CD4-positive, alpha-beta T cell (primary cell): ENCODE results near the gene STARD7. TPM values are rescaled to one million over a fixed set of nuclear protein-coding genes. Genes with fewer than 3 reads are reported as not detected.
A peak's percentile ranks its signal among the peaks of the same experiment; 100 is the strongest.

ENCODE experiments used
- ATAC-seq: fragments of 200-7000 bp; cut with Tn5 transposase; one replicate; pipeline ENCODE4 v1.10.0; 2022; ENCODE audit warnings: mild to moderate bottlenecking; ENCODE audit not compliant: poor library complexity
- CTCF ChIA-PET: fragments of 350-600 bp; sonication (Branson Sonifier 250); formaldehyde crosslinking; loops from one replicate; lab custom pipeline; 2021; ENCODE audit warnings: antibody characterized with exemption, inconsistent platforms; lab: Charles Lee
- POLR2A ChIA-PET: fragments of 350-600 bp; sonication (Branson Sonifier 250); formaldehyde crosslinking; loops from one replicate; lab custom pipeline; 2021; ENCODE audit warnings: antibody characterized with exemption, inconsistent platforms; lab: Charles Lee
- DNase-seq, 14 experiments: peaks; one replicate each; pipeline ENCODE4 v3.0.0-alpha.2; 2013 to 2020; ENCODE audit warnings: mixed read lengths in 2 of 14
- H3K27ac ChIP-seq, 2 donors: one replicate each; pipeline versions ENCODE4 v1.5.1 to v1.7.0; 2013; ENCODE audit warnings: low read length in 2 of 2, low read depth in 1 of 2, mild to moderate bottlenecking in 1 of 2
- H3K27me3 ChIP-seq, 2 experiments: 1 replicate in 1 of 2; 2 replicates in 1 of 2; pipeline versions ENCODE4 v1.6.1 to v1.7.0; 2013; ENCODE audit warnings: low read length in 2 of 2, control low read depth in 1 of 2, mild to moderate bottlenecking in 1 of 2, moderate library complexity in 1 of 2; ENCODE audit not compliant: insufficient read depth in 2 of 2, control insufficient read depth in 1 of 2
- H3K36me3 ChIP-seq: one replicate; pipeline ENCODE4 v1.6.1; 2013; ENCODE audit warnings: low read length, control low read depth; ENCODE audit not compliant: insufficient read depth
- H3K4me1 ChIP-seq: one replicate; pipeline ENCODE4 v1.6.1; 2013; ENCODE audit warnings: low read length, control low read depth; ENCODE audit not compliant: insufficient read depth
- H3K4me3 ChIP-seq: one replicate; pipeline ENCODE4 v1.5.1; 2013; ENCODE audit warnings: mild to moderate bottlenecking, low read length, moderate library complexity
- H3K9me3 ChIP-seq, 2 experiments: 1 replicate in 1 of 2; 2 replicates in 1 of 2; pipeline versions ENCODE4 v1.6.1 to v1.7.0; 2013; ENCODE audit warnings: low read length in 2 of 2, mild to moderate bottlenecking in 2 of 2, control low read depth in 1 of 2, moderate library complexity in 1 of 2; ENCODE audit not compliant: control insufficient read depth in 1 of 2, insufficient read depth in 1 of 2
- H3K27ac Mint-ChIP-seq: one replicate; pipeline ENCODE4 v1.8.0; 2020; ENCODE audit warnings: mixed read lengths
- H3K27me3 Mint-ChIP-seq: one replicate; pipeline ENCODE4 v1.8.0; 2021; ENCODE audit warnings: mixed read lengths
- H3K36me3 Mint-ChIP-seq: one replicate; pipeline ENCODE4 v1.8.0; 2021; ENCODE audit warnings: low read depth, mixed read lengths
- H3K4me1 Mint-ChIP-seq: one replicate; pipeline ENCODE4 v1.8.0; 2021; ENCODE audit warnings: low read depth, mixed read lengths
- H3K4me3 Mint-ChIP-seq: one replicate; pipeline ENCODE4 v1.8.0; 2020; ENCODE audit warnings: mild to moderate bottlenecking, mixed read lengths
- H3K9me3 Mint-ChIP-seq: one replicate; pipeline ENCODE4 v1.8.0; 2020; ENCODE audit warnings: mixed read lengths
- intact Hi-C, 2 experiments: fragments of 100-400 bp; cut with DNase I in 1 of 2; cut with micrococcal nuclease in 1 of 2; formaldehyde crosslinking; loops; one replicate each; pipeline versions ENCODE4 v1.15.1 to v1.9.0; 2023 to 2025; cut with DNase I, micrococcal nuclease
- total RNA-seq, 174 experiments: library from RNA in 2 of 174; stranded (reverse) in 2 of 174; gene quantifications; one replicate each; pipeline ENCODE4 v1.2.3 and lab custom pipeline; 2021 to 2026
- TF ChIP-seq, protein P1 (sequence below): fragments of 200-600 bp; IDR thresholded peaks from one replicate; pipeline ENCODE4 v1.8.0; 2022; ENCODE audit warnings: antibody characterized with exemption, mild to moderate bottlenecking

The STARD7 gene
- total RNA-seq, 2 experiments from 2014 or later, result 57.4 to 58.6 TPM

DNA sequence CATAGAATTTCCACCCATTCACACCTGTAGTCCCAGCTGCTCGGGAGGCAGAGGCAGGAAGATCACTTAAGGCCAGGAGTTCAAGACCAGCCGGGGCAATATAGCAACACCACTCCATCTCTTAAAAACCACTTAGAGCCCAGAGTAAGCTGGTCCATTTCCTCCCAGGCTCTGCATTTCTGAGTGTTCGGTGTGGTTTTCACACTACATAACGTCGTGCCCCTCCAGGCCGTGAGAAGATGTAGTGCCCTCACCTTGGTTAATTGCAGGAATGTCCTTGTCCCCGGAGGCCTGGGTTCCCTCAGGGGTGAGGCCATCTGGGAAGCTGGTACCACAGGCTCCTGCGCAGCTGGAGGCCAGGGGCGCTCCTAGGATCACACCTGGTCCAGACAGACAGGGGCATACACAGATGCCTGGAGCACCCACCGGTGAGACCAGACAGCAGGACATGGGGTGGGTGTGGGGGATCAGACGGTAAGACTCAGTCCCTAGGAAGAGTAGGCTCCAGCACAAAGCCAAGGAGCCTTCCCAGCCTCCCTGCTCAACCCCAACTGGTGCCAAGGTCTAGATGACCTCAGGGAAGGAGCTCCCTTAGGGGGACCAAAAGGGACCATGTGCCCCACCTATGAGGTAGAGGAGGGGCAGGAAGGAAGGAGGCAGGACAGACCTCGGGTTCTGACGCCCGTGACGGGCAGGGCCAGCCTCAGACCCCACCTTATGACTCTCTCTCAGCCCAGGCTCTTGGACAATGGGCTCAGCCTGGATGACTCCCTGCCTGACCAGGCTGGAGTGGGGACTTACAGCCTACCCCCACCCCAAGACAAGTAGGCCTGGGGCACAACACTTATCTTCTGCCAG, 71.1 kb downstream of the STARD7 start:
- POLR2A ChIA-PET, result interaction anchor here (1.3 to 13.8 kb wide), 3 partner anchors 14 to 37 kb away, joined by 3 to 199 read pairs (median 4); partner anchors contain the start of gene ADRA2B
- H3K4me3 ChIP-seq, result no peak overlapping the region
- peaks cover 23% of the 10 kb centered on the region for H3K4me1 Mint-ChIP-seq
- ATAC-seq, result no peak
- H3K9me3 Mint-ChIP-seq, result no peaks in the 10 kb centered on the region
- H3K36me3 Mint-ChIP-seq, result peaks cover 23% of the 10 kb centered on the region
- TF ChIP-seq, protein P1, sequence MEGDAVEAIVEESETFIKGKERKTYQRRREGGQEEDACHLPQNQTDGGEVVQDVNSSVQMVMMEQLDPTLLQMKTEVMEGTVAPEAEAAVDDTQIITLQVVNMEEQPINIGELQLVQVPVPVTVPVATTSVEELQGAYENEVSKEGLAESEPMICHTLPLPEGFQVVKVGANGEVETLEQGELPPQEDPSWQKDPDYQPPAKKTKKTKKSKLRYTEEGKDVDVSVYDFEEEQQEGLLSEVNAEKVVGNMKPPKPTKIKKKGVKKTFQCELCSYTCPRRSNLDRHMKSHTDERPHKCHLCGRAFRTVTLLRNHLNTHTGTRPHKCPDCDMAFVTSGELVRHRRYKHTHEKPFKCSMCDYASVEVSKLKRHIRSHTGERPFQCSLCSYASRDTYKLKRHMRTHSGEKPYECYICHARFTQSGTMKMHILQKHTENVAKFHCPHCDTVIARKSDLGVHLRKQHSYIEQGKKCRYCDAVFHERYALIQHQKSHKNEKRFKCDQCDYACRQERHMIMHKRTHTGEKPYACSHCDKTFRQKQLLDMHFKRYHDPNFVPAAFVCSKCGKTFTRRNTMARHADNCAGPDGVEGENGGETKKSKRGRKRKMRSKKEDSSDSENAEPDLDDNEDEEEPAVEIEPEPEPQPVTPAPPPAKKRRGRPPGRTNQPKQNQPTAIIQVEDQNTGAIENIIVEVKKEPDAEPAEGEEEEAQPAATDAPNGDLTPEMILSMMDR, result no peak
- no peak overlapping the region for H3K27ac ChIP-seq
- no peak overlapping the region for H3K4me3 Mint-ChIP-seq
- H3K4me1 ChIP-seq, result peaks cover 18% of the 10 kb centered on the region
- CTCF ChIA-PET, result interaction anchor here (1.6 to 15.2 kb wide), 4 partner anchors 10 to 115 kb away, joined by 5 to 229 read pairs (median 12); partner anchors contain the start of gene ADRA2B
- no peaks in the 10 kb centered on the region for H3K27me3 Mint-ChIP-seq
- H3K36me3 ChIP-seq, result peaks cover 14% of the 10 kb centered on the region
- no peaks in the 10 kb centered on the region for H3K27me3 ChIP-seq
- no peak overlapping the region for H3K27ac Mint-ChIP-seq
- peak in 2 of 14 experiments; percentile 9 to 36 for DNase-seq
- no peaks in the 10 kb centered on the region for H3K9me3 ChIP-seq
- intact Hi-C loops, result loop anchor here (1.0 kb wide), 1 partner anchor 37 kb away; no protein-coding TSS in a partner anchor

DNA sequence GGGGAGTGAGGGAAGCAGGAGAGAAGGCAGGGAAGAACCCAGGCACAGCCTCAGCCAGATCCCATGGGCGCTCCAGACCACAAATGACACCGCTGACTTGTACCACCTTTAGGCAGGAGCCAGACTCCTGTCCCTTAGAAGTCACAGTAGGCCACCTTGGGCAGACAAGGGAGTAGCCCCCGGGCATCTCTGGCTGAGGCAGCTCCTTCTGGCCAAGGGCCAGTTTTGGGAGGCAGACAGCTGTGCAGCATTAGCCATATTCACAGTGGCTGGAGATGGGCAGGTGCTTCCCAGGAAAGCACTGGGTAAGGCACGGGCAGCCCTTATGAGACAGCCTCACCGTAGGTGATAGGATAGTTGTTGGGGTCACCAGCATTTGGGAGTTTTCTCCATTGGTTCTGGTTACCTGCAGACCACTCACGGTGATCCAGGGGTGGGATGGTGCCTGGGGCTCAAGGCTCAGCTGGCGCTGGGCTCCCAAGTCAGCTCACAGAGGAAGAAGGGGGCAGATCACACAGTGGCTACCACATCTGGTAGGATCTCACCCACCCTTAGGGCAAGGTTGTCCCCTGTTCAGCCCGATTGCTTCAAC, 72.4 kb downstream of the STARD7 start:
- intact Hi-C loops, result no loop called here
- ChIA-PET POLR2A (interaction anchor here (13.8 kb wide), 1 partner anchor 38 kb away, joined by 199 read pairs; no protein-coding TSS in a partner anchor), CTCF (interaction anchor here (15.2 kb wide), 1 partner anchor 39 kb away, joined by 229 read pairs; no protein-coding TSS in a partner anchor)
- no peaks in the 10 kb centered on the region for H3K27me3 Mint-ChIP-seq
- H3K4me1 Mint-ChIP-seq, result peaks cover 11% of the 10 kb centered on the region
- H3K36me3 ChIP-seq, result peaks cover 9% of the 10 kb centered on the region
- H3K4me3 Mint-ChIP-seq, result no peak overlapping the region
- no peaks in the 10 kb centered on the region for H3K9me3 Mint-ChIP-seq
- H3K27ac Mint-ChIP-seq, result no peak overlapping the region
- H3K36me3 Mint-ChIP-seq, result peaks cover 12% of the 10 kb centered on the region
- H3K27ac ChIP-seq, result no peak overlapping the region
- no peaks in the 10 kb centered on the region for H3K27me3 ChIP-seq
- no peaks in the 10 kb centered on the region for H3K9me3 ChIP-seq
- H3K4me3 ChIP-seq, result no peak overlapping the region
- DNase-seq (peak in 1 of 14 experiments; percentile 2), ATAC-seq (no peak)
- peaks cover 16% of the 10 kb centered on the region for H3K4me1 ChIP-seq
- TF ChIP-seq, protein P1, result no peak

DNA sequence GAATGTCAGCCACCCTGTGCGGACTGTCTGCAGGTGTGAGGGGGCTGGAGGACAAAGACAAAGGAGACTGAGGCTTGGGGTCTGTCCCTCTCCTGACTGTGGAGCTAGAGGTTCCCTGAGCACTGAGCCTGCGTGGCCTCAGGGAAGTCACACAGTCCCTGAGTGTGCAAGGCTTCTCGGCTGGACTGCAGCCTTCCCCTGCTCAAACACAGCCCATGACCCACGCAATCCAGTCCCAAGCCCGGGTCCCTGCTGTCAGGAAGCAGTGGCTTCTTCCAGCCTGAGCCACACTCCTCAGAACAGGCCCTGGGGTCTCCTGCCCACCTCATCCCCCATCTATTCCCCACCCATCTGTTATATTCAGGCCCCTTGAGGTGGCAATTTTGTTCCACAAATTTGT, 73.0 kb downstream of the STARD7 start:
- Histone ChIP-seq H3K4me3 (no peak overlapping the region), H3K27me3 (no peaks in the 10 kb centered on the region), H3K36me3 (peaks cover 6% of the 10 kb centered on the region), H3K4me1 (peaks cover 16% of the 10 kb centered on the region), H3K27ac (no peak overlapping the region), H3K9me3 (no peaks in the 10 kb centered on the region)
- no peaks in the 10 kb centered on the region for H3K27me3 Mint-ChIP-seq
- peak in 1 of 14 experiments; percentile 1 for DNase-seq
- CTCF ChIA-PET, result interaction anchor here (15.2 kb wide), 1 partner anchor 40 kb away, joined by 229 read pairs; no protein-coding TSS in a partner anchor
- no peaks in the 10 kb centered on the region for H3K9me3 Mint-ChIP-seq
- no peak for ATAC-seq
- no peak overlapping the region for H3K27ac Mint-ChIP-seq
- TF ChIP-seq, protein P1, result no peak
- POLR2A ChIA-PET, result interaction anchor here (13.8 kb wide), 1 partner anchor 39 kb away, joined by 199 read pairs; no protein-coding TSS in a partner anchor
- intact Hi-C loops, result no loop called here
- no peak overlapping the region for H3K4me3 Mint-ChIP-seq
- peaks cover 12% of the 10 kb centered on the region for H3K36me3 Mint-ChIP-seq
- peaks cover 11% of the 10 kb centered on the region for H3K4me1 Mint-ChIP-seq
